Myometrial cell (primary cell): ENCODE data around the gene GPC5. TPM values are rescaled to one million over a fixed set of nuclear protein-coding genes. Genes with fewer than 3 reads are reported as not detected.

ENCODE experiments used
- total RNA-seq: library from RNA; depleted of rRNA; stranded (reverse); fragments of >200 nt; gene quantifications from 2 replicates; pipeline ENCODE4 v1.2.3, GENCODE V29; 2015

Gene GPC5
- not detected in 2 replicates for total RNA-seq

GRCh38 chr13:91398413-91399188 is at the start of gene GPC5:
Gene GPC5 (plus strand): TSS chr13:91398621.

Other genes starting within 250 kb of the GPC5 start
- 0.35 and 0.86 TPM in 2 replicates for gene MIR17HG, start 50.9 kb upstream of the GPC5 start, total RNA-seq